GM21447 (cell line): ENCODE data around the gene RABGAP1L.
A peak's percentile ranks its signal among the peaks of the same experiment; 100 is the strongest.
"Not testable (repeated sequence)": the region's sequence is repeated elsewhere in the genome, so short reads cannot be mapped to it uniquely, and the experiment has no call there.

Experiments used
- ATAC-seq: cut with Tn5 transposase; IDR thresholded peaks from one replicate; pipeline ENCODE4 v1.9.1; 2021; ENCODE audit not compliant: unreplicated experiment

RABGAP1L gene

GRCh38 chr1:174159252-174160108 lies at the start of gene RABGAP1L:
Gene RABGAP1L, plus strand, starts transcription at chr1:174159520.
- ATAC-seq = peak; percentile 46

GRCh38 chr1:174110053-174110452 lies 49.3 kb upstream of the RABGAP1L start:
- no peak for ATAC-seq

- no peak for ATAC-seq
Observed at GRCh38 chr1:174112489-174113162, 46.7 kb upstream of the RABGAP1L start.

GRCh38 chr1:174114106-174114505 lies 45.2 kb upstream of the RABGAP1L start:
- no peak for ATAC-seq

GRCh38 chr1:174114788-174115448 lies 44.4 kb upstream of the RABGAP1L start:
- ATAC-seq = no peak

- no peak for ATAC-seq
Observed at GRCh38 chr1:174116042-174116441, 43.3 kb upstream of the RABGAP1L start.

- ATAC-seq = no peak
Observed at GRCh38 chr1:174118751-174119150, 40.6 kb upstream of the RABGAP1L start.

GRCh38 chr1:174122318-174122717 lies 37.0 kb upstream of the RABGAP1L start:
- ATAC-seq = not testable (repeated sequence)

GRCh38 chr1:174123843-174124242 lies 35.5 kb upstream of the RABGAP1L start:
- no peak for ATAC-seq

- not testable (repeated sequence) for ATAC-seq
Observed at GRCh38 chr1:174127176-174127575, 32.1 kb upstream of the RABGAP1L start.

- no peak for ATAC-seq
Observed at GRCh38 chr1:174131032-174131638, 28.2 kb upstream of the RABGAP1L start.

GRCh38 chr1:174134003-174134659 lies 25.2 kb upstream of the RABGAP1L start:
- peak; percentile 85 for ATAC-seq

GRCh38 chr1:174135211-174135610 lies 24.1 kb upstream of the RABGAP1L start:
- ATAC-seq = no peak

GRCh38 chr1:174136714-174137113 lies 22.6 kb upstream of the RABGAP1L start:
- no peak for ATAC-seq

- no peak for ATAC-seq
Observed at GRCh38 chr1:174142836-174143235, 16.5 kb upstream of the RABGAP1L start.

GRCh38 chr1:174143727-174144396 lies 15.5 kb upstream of the RABGAP1L start:
- not testable (repeated sequence) for ATAC-seq

- not testable (repeated sequence) for ATAC-seq
Observed at GRCh38 chr1:174144397-174144783, 14.9 kb upstream of the RABGAP1L start.

GRCh38 chr1:174149216-174149615 lies 10.1 kb upstream of the RABGAP1L start:
- no peak for ATAC-seq

GRCh38 chr1:174150499-174150898 lies 8.8 kb upstream of the RABGAP1L start:
- ATAC-seq = no peak

GRCh38 chr1:174152427-174152826 lies 6.9 kb upstream of the RABGAP1L start:
- no peak for ATAC-seq
